Neuronal stem cell (in vitro differentiated cells): Measurements from ENCODE around the gene TNFRSF12A.
A peak's percentile ranks its signal among the peaks of the same experiment; 100 is the strongest.

Experiments used
- DNase-seq: peaks from one replicate; pipeline ENCODE4 v3.0.0-alpha.2; 2013; ENCODE audit warnings: low spot score
- H2AFZ ChIP-seq: one replicate; pipeline ENCODE4 v1.6.1; 2013; ENCODE audit warnings: mild to moderate bottlenecking, low read length, inconsistent platforms
- H2AK5ac ChIP-seq: 2 replicates; pipeline ENCODE4 v1.6.1; 2013; ENCODE audit warnings: low read depth, mild to moderate bottlenecking, inconsistent platforms, low read length, moderate library complexity, mixed read lengths
- H2BK120ac ChIP-seq: 2 replicates; pipeline ENCODE4 v1.6.1; 2013; ENCODE audit warnings: low read depth, mild to moderate bottlenecking, inconsistent platforms, low read length, moderate library complexity, mixed read lengths
- H2BK12ac ChIP-seq: one replicate; pipeline ENCODE4 v1.6.1; 2013; ENCODE audit warnings: low read length, inconsistent platforms
- H2BK15ac ChIP-seq: 2 replicates; pipeline ENCODE4 v1.6.1; 2013; ENCODE audit warnings: mild to moderate bottlenecking, low read length, inconsistent platforms, mixed read lengths
- H2BK5ac ChIP-seq: one replicate; pipeline ENCODE4 v1.6.1; 2013; ENCODE audit warnings: inconsistent platforms, mild to moderate bottlenecking, low read length, moderate library complexity
- H3K14ac ChIP-seq: one replicate; pipeline ENCODE4 v1.6.1; 2013; ENCODE audit warnings: low read length, inconsistent platforms
- H3K18ac ChIP-seq: 2 replicates; pipeline ENCODE4 v1.6.1; 2013; ENCODE audit warnings: low read length, inconsistent platforms
- H3K23ac ChIP-seq: 2 replicates; pipeline ENCODE4 v1.6.1; 2013; ENCODE audit warnings: low read depth, mild to moderate bottlenecking, mixed read lengths, low read length, inconsistent platforms; ENCODE audit not compliant: poor library complexity
- H3K27ac ChIP-seq: replicated peaks from 3 replicates; pipeline ENCODE4 v1.5.1; 2013; ENCODE audit warnings: low read length, inconsistent platforms
- H3K27me3 ChIP-seq, 3 experiments: 2 replicates each; pipeline ENCODE4 v1.6.1; 2013; ENCODE audit warnings: low read length in 3 of 3, mild to moderate bottlenecking in 2 of 3, inconsistent platforms in 1 of 3, low read depth in 1 of 3, mixed read lengths in 1 of 3, moderate library complexity in 1 of 3; ENCODE audit not compliant: control insufficient read depth in 3 of 3, insufficient read depth in 3 of 3
- H3K36me3 ChIP-seq, 2 donors: replicated peaks in 1 of 2; 2 replicates each; pipeline ENCODE4 v1.6.1; 2013; ENCODE audit warnings: low read length in 2 of 2; ENCODE audit not compliant: control insufficient read depth in 2 of 2, insufficient read depth in 2 of 2
- H3K4ac ChIP-seq: 2 replicates; pipeline ENCODE4 v1.6.1; 2013; ENCODE audit warnings: inconsistent platforms, mild to moderate bottlenecking, low read length, moderate library complexity
- H3K4me1 ChIP-seq, 2 donors: 1 replicate in 1 of 2; 2 replicates in 1 of 2; pipeline ENCODE4 v1.6.1; 2013; ENCODE audit warnings: low read length in 2 of 2, low read depth in 1 of 2; ENCODE audit not compliant: control insufficient read depth in 2 of 2, insufficient read depth in 1 of 2
- H3K4me2 ChIP-seq: one replicate; pipeline ENCODE4 v1.6.1; 2013; ENCODE audit warnings: mild to moderate bottlenecking, low read length, inconsistent platforms; ENCODE audit not compliant: insufficient read depth, poor library complexity, severe bottlenecking
- H3K4me3 ChIP-seq, 2 donors: 2 replicates each; pipeline ENCODE4 v1.5.1; 2013; ENCODE audit warnings: low read length in 2 of 2, mild to moderate bottlenecking in 2 of 2, inconsistent platforms in 1 of 2, moderate library complexity in 1 of 2
- H3K79me1 ChIP-seq: one replicate; pipeline ENCODE4 v1.6.1; 2013; ENCODE audit warnings: low read depth, mild to moderate bottlenecking, inconsistent platforms, low read length, moderate library complexity
- H3K9ac ChIP-seq: one replicate; pipeline ENCODE4 v1.6.1; 2013; ENCODE audit warnings: mild to moderate bottlenecking, low read depth, low read length, inconsistent platforms; ENCODE audit not compliant: poor library complexity
- H3K9me3 ChIP-seq, 2 donors: replicated peaks in 1 of 2; 2 replicates each; pipeline versions ENCODE3 to v1.6.1; 2013; ENCODE audit warnings: low read length in 2 of 2, mild to moderate bottlenecking in 2 of 2, inconsistent platforms in 1 of 2, low read depth in 1 of 2, mixed read lengths in 1 of 2, moderate library complexity in 1 of 2; ENCODE audit not compliant: control insufficient read depth in 2 of 2, insufficient read depth in 1 of 2
- H4K8ac ChIP-seq: one replicate; pipeline ENCODE4 v1.6.1; 2013; ENCODE audit warnings: low read depth, mild to moderate bottlenecking, inconsistent platforms, low read length, moderate library complexity
- H4K91ac ChIP-seq: one replicate; pipeline ENCODE4 v1.6.1; 2013; ENCODE audit warnings: low read length, low read depth, mild to moderate bottlenecking, inconsistent platforms; ENCODE audit not compliant: poor library complexity
- WGBS, 2 donors: extraction: QIAGEN DNeasy Blood & Tissue Kit; methylation state at CpG; one replicate each; pipeline ENCODE4 v1.1.7; 2013; ENCODE audit warnings: missing lambda C conversion rate in 2 of 2, mixed read lengths in 1 of 2; ENCODE audit not compliant: insufficient read length in 2 of 2, insufficient replicate concordance in 1 of 2; ENCODE audit errors: extremely low coverage in 2 of 2; 5-methylcytosine and 5-hydroxymethylcytosine counted together

Gene TNFRSF12A

DNA sequence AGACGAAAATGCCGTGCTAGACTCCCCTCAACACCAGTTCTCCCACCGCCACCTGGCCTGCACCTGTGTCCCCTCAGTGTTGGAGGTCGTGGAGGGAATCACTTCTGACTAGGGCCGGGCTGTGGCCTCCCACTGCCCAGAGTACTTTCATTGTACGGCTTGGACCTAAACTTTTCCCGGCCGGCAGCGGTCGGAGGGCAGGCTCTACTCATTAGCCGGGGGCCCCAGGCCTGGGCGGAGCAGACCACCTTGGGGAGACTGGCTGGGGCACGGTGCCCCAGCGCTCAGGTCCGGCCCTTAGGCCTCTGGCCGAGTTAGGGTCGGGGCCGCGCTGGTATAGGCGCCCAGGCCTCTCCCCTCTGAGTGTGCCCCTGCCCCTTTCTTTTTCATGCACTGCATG lies 2.8 kb upstream of the TNFRSF12A start:
- H3K9ac ChIP-seq, result no peak overlapping the region
- H2AK5ac ChIP-seq, result peak overlapping the region; percentile 36
- H3K18ac ChIP-seq, result peak overlapping the region; percentile 85
- no peak overlapping the region for H2BK12ac ChIP-seq
- no peak overlapping the region for H3K4ac ChIP-seq
- H3K79me1 ChIP-seq, result peaks cover 6% of the 10 kb centered on the region
- peak overlapping the region; percentile 83 for H2BK15ac ChIP-seq
- H3K23ac ChIP-seq, result no peak overlapping the region
- H4K91ac ChIP-seq, result no peak overlapping the region
- H4K8ac ChIP-seq, result no peak overlapping the region
- H3K9me3 ChIP-seq, result no peaks in the 10 kb centered on the region
- no peak for DNase-seq
- peak overlapping the region; percentile 38 for H3K14ac ChIP-seq
- H3K36me3 ChIP-seq, result no peaks in the 10 kb centered on the region
- H2AFZ ChIP-seq, result no peak overlapping the region
- H2BK120ac ChIP-seq, result no peak overlapping the region
- peak overlapping the region; percentile 39 for H2BK5ac ChIP-seq
- no CpG with 5 or more reads among the region's 20 CpGs for WGBS, 2 donors
- peak overlapping the region; percentile 84 for H3K4me2 ChIP-seq
- H3K27ac ChIP-seq, result no peak overlapping the region
- peaks cover 11 to 18% of the 10 kb centered on the region in 2 donors for H3K4me1 ChIP-seq
- peak overlapping the region in 1 of 2 donors; percentile 76 for H3K4me3 ChIP-seq
- H3K27me3 ChIP-seq, result peaks cover 7 to 47% (median 26%) of the 10 kb centered on the region in 3 experiments

DNA sequence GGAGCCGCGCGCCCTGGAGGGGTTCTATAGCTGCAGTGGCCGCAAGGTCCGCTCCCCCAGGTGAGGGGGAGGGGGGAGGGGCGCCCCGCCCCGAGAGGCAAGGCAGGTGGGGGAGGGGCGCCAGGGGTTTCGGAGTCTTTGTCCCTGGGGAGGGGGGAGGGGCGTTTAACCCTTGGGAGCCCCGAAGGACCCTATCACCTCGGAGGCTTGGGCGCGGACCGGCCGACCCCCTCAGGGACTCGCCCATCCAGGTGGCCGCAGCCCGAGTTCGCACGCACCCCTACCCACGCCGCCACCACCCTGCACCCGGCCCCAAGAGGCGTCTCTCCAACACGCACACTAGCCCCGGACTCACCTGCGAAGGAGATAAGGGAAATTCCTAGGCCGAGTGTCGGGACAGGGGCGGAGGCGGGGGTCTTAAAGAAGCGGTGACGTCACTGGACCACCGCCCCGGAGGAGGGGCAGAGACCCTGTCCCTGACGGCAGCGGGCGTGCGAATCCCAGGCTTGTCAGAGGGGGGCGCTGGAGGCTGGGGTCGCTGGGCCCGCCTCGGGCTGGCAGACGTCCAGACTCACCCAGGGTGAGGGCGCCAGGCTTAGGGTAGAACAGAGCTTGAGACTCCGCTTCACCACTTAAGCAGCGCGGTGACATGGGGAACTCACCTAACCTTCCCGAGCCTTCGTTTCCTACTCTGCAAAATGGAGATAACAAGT lies 2.2 kb upstream of the TNFRSF12A start, which contains the start of gene CLDN6:
TSS of gene CLDN6 (minus strand) at position 390 of the 713 bp plus-strand sequence. CDS start 2,162 bp downstream, outside the sequence.
- H3K18ac ChIP-seq, result peak within 1 kb of the TSS; percentile 94
- H3K9ac ChIP-seq, result peak within 1 kb of the TSS; percentile 34
- no peak within 1 kb of the TSS for H2BK120ac ChIP-seq
- peak within 1 kb of the TSS in 1 of 2 donors; percentile 78 for H3K4me3 ChIP-seq
- H3K9me3 ChIP-seq, result no peaks in the 10 kb centered on the region
- H2BK15ac ChIP-seq, result peak within 1 kb of the TSS; percentile 83
- H2BK12ac ChIP-seq, result no peak within 1 kb of the TSS
- peak within 1 kb of the TSS; percentile 92 for H4K8ac ChIP-seq
- WGBS, 2 donors, result no CpG with 5 or more reads among the region's 52 CpGs
- H3K27ac ChIP-seq, result no peak within 1 kb of the TSS
- H4K91ac ChIP-seq, result no peak within 1 kb of the TSS
- H2AFZ ChIP-seq, result peak within 1 kb of the TSS; percentile 34
- peak; percentile 77 for DNase-seq
- H3K23ac ChIP-seq, result peak within 1 kb of the TSS; percentile 94
- no peak within 1 kb of the TSS for H3K4ac ChIP-seq
- H3K79me1 ChIP-seq, result peaks cover 6% of the 10 kb centered on the region
- H3K36me3 ChIP-seq, result no peaks in the 10 kb centered on the region
- H3K27me3 ChIP-seq, result peaks cover 7 to 41% (median 20%) of the 10 kb centered on the region in 3 experiments
- peak within 1 kb of the TSS; percentile 38 for H3K14ac ChIP-seq
- peak within 1 kb of the TSS; percentile 39 for H2BK5ac ChIP-seq
- H3K4me2 ChIP-seq, result peak within 1 kb of the TSS; percentile 84
- H2AK5ac ChIP-seq, result peak within 1 kb of the TSS; percentile 36
- H3K4me1 ChIP-seq, result peaks cover 17 to 22% of the 10 kb centered on the region in 2 donors

DNA sequence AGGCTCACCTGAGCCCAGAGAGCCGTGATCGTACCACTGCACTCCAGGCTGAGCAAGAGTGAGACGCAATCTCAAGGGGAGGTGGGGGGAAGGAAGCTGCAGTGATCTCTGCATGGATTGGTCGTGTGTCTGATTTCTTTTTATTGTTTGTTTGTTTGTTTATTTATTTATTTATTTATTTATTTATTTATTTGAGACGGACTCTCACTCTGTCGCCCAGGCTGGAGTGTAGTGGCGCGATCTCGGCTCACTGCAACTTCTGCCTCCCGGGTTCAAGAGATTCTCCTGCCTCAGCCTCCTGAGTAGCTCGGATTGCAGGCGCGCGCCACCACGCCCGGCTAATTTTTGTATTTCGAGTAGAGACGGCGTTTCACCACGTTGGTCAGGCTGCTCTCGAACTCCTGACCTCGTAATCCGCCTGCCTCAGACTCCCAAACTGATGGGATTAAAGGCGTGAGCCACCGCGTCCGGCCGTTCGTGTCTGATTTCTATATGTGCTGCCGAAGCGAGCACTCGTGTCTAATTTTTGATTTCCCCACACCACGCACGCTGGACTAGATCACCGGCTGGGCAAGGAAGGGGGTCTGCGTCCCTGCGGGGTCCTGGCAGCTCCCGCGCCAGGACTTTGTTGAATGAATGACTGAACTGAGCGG lies 448 bp upstream of the TNFRSF12A start:
- Histone ChIP-seq H3K36me3 (no peaks in the 10 kb centered on the region), H3K4me1 (peaks cover 25 to 29% of the 10 kb centered on the region in 2 donors), H2BK120ac (no peak overlapping the region), H4K8ac (peak overlapping the region; percentile 43), H3K9ac (no peak overlapping the region), H3K27ac (no peak overlapping the region), H3K4ac (no peak overlapping the region), H3K4me3 (peak overlapping the region; percentile 46 to 51), H4K91ac (no peak overlapping the region), H3K23ac (peak overlapping the region; percentile 98), H2BK15ac (peak overlapping the region; percentile 67), H3K79me1 (peaks cover 9% of the 10 kb centered on the region), H3K14ac (no peak overlapping the region), H3K27me3 (peaks cover 0 to 24% (median 9%) of the 10 kb centered on the region in 3 experiments), H3K9me3 (no peaks in the 10 kb centered on the region), H3K4me2 (peak overlapping the region; percentile 73), H2BK12ac (no peak overlapping the region), H3K18ac (peak overlapping the region; percentile 85), H2AFZ (peak overlapping the region; percentile 93), H2BK5ac (peak overlapping the region; percentile 53), H2AK5ac (peak overlapping the region; percentile 46)
- no CpG with 5 or more reads among the region's 40 CpGs for WGBS, 2 donors
- DNase-seq, result no peak
